ENCODE data around the gene DAAM2. TPM values are rescaled to one million over a fixed set of nuclear protein-coding genes. Genes with fewer than 3 reads are reported as not detected.

Gene DAAM2
- 35.6 TPM for total RNA-seq

GRCh38 chr6:39791850-39792539 is at the start of gene DAAM2:
DAAM2 (plus strand) TSS chr6:39792376; CDS start chr6:39856303, 63,927 bp downstream.

GRCh38 chr6:39934131-39934757 is 142.1 kb downstream of the DAAM2 start, which contains the start of gene MOCS1:
MOCS1 (minus strand) TSS chr6:39934462; CDS start chr6:39934417, 45 bp downstream.

Other genes with a start within 250 kb of the DAAM2 start
- gene KIF6, start 67.0 kb upstream of the DAAM2 start, total RNA-seq = 2.2 TPM
- 16.2 TPM for gene MOCS1, start 142.1 kb downstream of the DAAM2 start, total RNA-seq